ENCODE measurements around the gene MEF2A.

Gene MEF2A

DNA sequence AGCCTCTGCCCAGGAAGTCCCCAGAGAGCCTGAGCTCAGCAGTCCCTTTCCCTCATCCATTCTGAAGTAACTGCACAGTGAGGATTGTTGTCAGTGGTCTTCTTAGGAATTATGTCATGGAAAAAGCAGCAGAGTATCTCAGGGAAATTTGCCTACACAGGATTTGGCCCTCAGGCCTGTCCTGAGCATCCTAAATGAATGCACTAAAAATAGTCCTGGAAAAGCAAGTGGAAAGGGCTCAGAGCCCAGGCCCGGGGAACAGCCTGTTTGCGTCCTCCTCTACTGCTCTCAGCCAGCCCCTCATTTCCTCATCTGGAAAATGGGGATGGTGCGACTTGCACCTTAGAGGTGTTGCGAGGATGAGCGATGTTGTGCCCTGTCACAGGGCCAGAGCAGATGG, 145.8 kb downstream of the MEF2A start:
- H3K27me3 Mint-ChIP-seq = no peaks in the 10 kb centered on the region
- H3K4me1 Mint-ChIP-seq = peaks cover 41% of the 10 kb centered on the region
- H3K9me3 Mint-ChIP-seq = no peaks in the 10 kb centered on the region
- DNase-seq = no peak
- peak overlapping the region in 1 of 2 donors; percentile 45 for H3K27ac Mint-ChIP-seq
- no peak for ATAC-seq
- H3K4me3 Mint-ChIP-seq = peak overlapping the region in 1 of 2 donors; percentile 14

DNA sequence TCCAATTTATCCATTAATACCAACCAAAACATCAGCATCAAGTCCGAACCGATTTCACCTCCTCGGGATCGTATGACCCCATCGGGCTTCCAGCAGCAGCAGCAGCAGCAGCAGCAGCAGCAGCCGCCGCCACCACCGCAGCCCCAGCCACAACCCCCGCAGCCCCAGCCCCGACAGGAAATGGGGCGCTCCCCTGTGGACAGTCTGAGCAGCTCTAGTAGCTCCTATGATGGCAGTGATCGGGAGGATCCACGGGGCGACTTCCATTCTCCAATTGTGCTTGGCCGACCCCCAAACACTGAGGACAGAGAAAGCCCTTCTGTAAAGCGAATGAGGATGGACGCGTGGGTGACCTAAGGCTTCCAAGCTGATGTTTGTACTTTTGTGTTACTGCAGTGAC, 146.6 kb downstream of the MEF2A start:
- H3K9me3 Mint-ChIP-seq = no peaks in the 10 kb centered on the region
- H3K27ac Mint-ChIP-seq = no peak overlapping the region
- H3K4me1 Mint-ChIP-seq = peaks cover 37% of the 10 kb centered on the region

DNA sequence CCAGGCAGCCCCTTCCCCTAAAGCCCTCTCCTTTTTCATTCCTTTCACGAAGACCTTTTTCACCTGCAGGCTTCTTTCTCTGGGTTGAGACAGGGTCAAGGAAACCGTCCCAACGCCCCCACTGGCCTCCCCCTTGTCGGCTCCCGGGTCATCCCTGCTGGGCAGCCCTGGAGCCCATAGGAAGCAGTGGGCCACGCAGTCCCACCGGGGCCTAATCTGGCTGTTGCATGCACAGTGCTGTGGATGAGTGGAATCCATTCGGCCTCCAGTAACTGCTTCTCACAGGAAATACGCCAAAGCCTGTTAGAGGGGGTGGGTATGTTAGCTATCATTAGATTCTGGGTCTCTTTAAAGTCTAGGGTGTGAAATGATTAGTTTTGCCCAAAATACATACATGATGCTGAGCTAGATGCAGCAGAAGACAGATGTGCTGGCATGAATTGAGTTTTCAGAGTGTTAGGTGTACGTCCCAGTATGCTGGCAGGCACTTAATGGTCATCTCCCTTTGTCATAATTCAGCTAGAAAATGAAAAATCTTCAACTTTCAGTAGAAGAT, 150.8 kb downstream of the MEF2A start:
- ATAC-seq = no peak
- no peaks in the 10 kb centered on the region for H3K9me3 Mint-ChIP-seq
- peak overlapping the region in 1 of 2 donors; percentile 56 for H3K27ac Mint-ChIP-seq
- H3K4me1 Mint-ChIP-seq = peaks cover 59% of the 10 kb centered on the region
- no peak overlapping the region for H3K4me3 Mint-ChIP-seq
- no peaks in the 10 kb centered on the region for H3K27me3 Mint-ChIP-seq
- DNase-seq = no peak

More for the DNA sequence above, 146.6 kb downstream of the MEF2A start:
- Mint-ChIP-seq H3K27me3 (no peaks in the 10 kb centered on the region), H3K4me3 (peak overlapping the region in 1 of 2 donors; percentile 7)
- DNase-seq = peak in 1 of 2 donors; percentile 18
- ATAC-seq = peak; percentile 19

DNA sequence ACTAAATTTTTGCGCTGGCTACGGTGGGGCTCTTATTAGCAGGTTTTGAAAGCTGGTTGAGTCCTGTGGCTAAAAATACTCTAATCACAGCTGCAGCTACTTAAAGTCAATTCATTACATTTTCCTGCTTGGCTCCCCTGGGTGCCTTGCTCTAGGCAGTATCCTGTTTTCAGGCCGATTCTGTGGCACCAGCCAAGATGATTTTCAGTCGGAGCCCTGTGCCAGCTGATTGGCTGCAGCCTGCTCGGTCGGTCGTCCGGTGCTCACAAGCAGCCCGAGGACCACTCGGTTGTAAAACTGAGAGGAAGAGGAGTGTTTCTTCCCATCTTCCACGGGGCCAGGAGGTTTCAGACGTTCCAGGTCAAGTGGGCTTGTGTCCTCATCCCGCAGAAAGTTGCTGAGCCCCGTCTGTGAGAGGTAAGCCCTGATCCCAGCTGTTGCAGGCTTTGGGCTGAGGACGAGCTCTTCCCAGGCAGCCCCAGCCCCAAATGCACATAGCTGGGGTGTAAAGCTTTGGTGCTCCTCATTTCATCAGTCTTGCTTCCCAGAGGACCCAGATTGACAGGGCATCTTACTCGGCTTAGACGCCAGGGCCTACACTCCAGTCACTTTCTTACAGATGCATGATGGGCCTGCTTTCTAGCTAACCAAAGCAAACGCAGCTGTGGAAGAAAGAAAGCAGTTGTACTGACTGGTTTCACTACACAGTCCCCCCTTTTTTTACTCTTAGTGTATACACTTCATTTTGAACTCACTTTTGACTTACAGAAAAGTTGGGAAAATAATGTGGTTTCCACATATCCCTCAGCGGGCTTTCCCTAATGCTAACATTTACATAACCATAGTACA, 151.6 kb downstream of the MEF2A start:
- DNase-seq = peak in 1 of 2 donors; percentile 12
- H3K27me3 Mint-ChIP-seq = no peaks in the 10 kb centered on the region
- H3K9me3 Mint-ChIP-seq = no peaks in the 10 kb centered on the region
- H3K4me1 Mint-ChIP-seq = peaks cover 54% of the 10 kb centered on the region
- no peak overlapping the region for H3K27ac Mint-ChIP-seq
- peak; percentile 55 for ATAC-seq
- no peak overlapping the region for H3K4me3 Mint-ChIP-seq

DNA sequence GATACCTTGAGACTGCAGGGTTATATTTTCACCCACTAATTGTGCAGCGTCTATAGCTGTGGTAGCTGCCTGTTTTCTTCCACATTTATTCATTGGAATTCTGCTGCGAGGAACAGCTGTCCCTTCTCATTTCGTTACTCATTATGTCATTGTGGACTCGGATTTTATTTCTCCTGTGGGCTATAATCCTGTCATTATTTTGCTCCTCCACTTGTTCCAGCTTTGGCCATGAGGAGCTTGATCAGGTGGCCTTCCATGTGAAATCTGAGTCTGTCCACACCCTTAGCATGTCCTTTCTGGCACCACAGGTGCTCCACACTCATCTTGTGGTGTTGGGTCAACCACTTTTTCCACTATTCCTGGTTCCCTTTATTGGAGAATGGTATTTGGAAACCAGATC, 152.6 kb downstream of the MEF2A start:
- Mint-ChIP-seq H3K4me1 (peaks cover 49% of the 10 kb centered on the region), H3K4me3 (no peak overlapping the region), H3K27ac (no peak overlapping the region), H3K27me3 (no peaks in the 10 kb centered on the region), H3K9me3 (no peaks in the 10 kb centered on the region)
- ATAC-seq = no peak
- DNase-seq = no peak

DNA sequence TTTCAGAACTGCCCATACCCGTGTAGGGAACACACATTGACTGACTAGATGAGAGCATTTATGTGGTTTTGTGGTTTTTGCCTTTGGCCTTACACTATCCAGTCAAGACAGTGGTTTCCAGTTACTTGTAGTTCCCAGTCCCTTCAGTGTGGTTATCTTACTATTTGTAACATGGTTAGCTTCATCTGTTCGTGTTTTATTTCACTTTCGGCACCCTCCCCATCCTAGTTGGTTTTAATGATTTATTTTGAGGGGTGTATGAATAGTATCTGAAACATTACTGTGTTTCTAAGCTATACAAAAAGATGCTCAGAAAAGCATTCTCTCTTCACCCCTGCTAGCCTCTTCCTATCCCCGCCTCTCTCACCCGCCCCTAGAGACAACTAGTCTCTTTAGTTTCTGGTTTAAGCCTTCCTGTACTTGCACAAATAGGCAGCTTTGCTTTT, 153.3 kb downstream of the MEF2A start:
- peak; percentile 81 for ATAC-seq
- Mint-ChIP-seq H3K4me1 (peaks cover 49% of the 10 kb centered on the region), H3K4me3 (peak overlapping the region; percentile 14 to 66), H3K27me3 (no peaks in the 10 kb centered on the region), H3K27ac (no peak overlapping the region), H3K9me3 (no peaks in the 10 kb centered on the region)
- DNase-seq = no peak

DNA sequence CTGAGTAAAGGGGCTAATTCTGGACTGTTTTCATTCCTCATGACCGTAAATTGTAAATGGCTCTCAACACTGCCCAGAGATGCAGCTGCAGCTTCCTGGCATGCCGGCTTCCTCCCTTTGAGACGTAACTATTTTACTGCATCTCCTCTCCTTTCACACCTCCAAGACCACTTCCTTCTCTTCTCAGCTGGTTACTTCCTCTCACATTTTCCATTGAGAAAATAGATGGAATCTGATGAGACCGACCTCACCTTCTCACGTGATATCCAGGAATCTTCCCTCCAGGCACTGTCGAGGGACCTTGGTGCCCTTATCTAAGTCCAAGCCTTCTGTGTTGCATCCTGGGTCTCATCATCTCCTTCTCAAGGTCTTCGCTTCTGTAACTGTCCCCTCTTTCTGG, 154.7 kb downstream of the MEF2A start:
- H3K9me3 Mint-ChIP-seq = no peaks in the 10 kb centered on the region
- peaks cover 49% of the 10 kb centered on the region for H3K4me1 Mint-ChIP-seq
- peak overlapping the region; percentile 66 to 77 for H3K4me3 Mint-ChIP-seq
- peak; percentile 50 for ATAC-seq
- H3K27ac Mint-ChIP-seq = peak overlapping the region; percentile 55 to 91
- no peaks in the 10 kb centered on the region for H3K27me3 Mint-ChIP-seq
- DNase-seq = peak in 1 of 2 donors; percentile 28

DNA sequence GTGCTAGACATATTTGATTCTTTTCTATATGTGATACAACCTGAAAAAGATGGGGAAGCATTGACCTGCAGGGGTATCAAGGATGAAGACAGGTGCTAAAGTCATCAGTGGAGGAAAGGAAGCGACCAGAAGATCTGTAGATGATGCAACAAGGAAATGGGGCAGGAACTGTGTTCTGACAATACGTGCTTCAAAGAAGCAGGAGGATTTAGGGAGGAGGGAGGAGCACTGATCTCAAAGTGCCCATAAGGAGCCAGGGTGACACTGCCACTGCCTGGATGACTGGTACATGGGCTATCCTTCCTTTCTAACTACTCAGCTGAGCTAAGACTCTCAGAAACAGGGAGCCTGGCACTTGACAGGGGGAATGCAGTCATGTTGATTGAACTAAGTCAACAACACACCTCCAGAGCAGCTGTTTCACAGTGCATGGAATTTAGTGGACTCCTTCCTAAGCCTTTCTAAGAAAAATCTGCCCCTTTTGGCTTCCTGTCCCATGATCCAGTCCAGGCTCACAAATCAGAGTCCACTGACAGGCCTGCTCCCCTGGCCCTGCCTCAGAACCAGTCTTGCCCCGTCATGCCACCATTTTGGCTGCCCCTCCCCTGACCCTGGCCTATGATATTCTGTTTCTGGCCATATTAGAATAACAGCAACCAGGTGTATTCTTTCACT, 155.5 kb downstream of the MEF2A start:
- H3K4me3 Mint-ChIP-seq = peak overlapping the region; percentile 66 to 77
- peak overlapping the region; percentile 55 to 91 for H3K27ac Mint-ChIP-seq
- no peaks in the 10 kb centered on the region for H3K27me3 Mint-ChIP-seq
- ATAC-seq (peak; percentile 32), DNase-seq (peak in 1 of 2 donors; percentile 15)
- no peaks in the 10 kb centered on the region for H3K9me3 Mint-ChIP-seq
- H3K4me1 Mint-ChIP-seq = peaks cover 49% of the 10 kb centered on the region

DNA sequence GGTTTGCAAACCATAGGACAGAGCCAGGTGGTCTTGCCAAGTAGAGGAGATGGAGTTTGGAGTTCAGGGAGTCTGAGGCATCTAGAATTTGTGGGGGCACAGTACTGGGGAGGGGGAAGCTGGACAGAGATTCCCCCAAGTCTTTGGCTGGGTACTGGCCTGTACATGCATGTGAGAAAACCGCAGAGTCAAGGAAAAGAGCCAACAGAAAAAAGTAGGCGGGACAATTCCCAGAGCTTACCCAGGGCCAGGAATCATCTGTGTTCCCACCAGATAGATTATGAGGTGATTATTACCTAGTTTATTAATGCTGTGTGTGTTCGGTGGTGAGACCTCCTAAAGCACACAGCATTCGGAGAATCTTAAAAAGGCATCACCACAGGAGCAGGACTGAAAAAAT, 156.1 kb downstream of the MEF2A start:
- Mint-ChIP-seq H3K4me3 (no peak overlapping the region), H3K9me3 (no peaks in the 10 kb centered on the region), H3K4me1 (peaks cover 49% of the 10 kb centered on the region), H3K27ac (peak overlapping the region; percentile 55 to 80), H3K27me3 (no peaks in the 10 kb centered on the region)
- ATAC-seq = no peak
- DNase-seq = no peak

DNA sequence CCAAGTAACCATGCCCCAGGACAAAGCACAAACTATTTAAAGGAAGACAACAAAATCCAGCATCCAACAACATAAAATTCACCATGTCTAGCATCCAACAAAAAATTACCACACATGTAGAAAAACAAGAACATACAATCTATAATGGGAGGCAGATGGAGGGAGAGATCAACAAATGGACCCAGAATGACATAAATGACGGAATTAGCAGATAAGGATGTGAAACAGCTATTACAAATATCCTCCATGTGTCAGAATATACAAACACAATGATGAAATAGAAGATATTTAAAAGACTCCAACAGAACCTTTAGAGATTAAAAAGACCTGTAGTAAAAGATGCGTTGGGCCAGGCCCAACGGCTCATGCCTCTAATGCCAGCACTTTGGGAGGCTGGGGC, 156.6 kb downstream of the MEF2A start:
- Mint-ChIP-seq H3K4me3 (no peak overlapping the region), H3K27me3 (no peaks in the 10 kb centered on the region), H3K4me1 (peaks cover 45% of the 10 kb centered on the region), H3K9me3 (no peaks in the 10 kb centered on the region), H3K27ac (no peak overlapping the region)
- ATAC-seq = no peak
- DNase-seq = no peak

DNA sequence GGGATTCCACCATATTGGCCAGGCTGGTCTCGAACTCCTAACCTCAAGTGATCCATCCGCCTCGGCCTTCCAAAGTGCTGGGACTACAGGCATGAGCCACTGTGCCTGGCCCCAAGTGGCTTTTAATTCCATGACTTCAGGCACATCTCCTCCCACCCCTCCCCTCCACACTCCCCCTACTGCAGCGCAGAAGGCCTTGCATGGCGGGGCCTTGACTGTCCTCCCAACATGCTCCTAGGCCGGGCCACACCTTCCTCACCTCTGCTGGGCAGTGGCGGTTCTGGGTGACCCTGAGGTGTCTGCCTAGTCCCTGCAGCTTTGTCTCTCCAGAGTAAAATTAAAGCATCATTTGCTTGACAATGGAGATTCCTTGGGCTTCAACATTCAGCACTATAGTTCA, 160.5 kb downstream of the MEF2A start:
- Mint-ChIP-seq H3K4me1 (peaks cover 11% of the 10 kb centered on the region), H3K9me3 (no peaks in the 10 kb centered on the region), H3K27me3 (no peaks in the 10 kb centered on the region), H3K4me3 (no peak overlapping the region), H3K27ac (no peak overlapping the region)
- no peak for DNase-seq
- ATAC-seq = no peak

DNA sequence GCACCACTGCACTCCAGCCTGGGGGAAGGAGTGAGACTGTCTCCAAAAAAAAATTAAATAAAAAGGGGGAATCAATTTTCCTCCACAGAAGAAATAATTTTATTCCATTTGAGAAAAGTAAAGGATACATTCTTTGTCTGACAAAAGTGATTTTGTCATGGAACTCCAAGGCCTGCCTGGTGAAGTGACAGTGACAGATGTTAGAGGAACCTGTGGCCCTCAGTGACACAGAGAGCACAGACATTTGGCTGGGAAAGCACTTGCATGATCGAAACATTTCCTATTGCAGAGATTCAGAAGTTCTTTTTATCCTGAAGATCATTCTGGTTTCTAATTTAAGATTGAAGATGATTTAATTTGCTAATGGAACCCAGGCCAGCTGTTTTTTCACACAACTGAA, 161.5 kb downstream of the MEF2A start:
- Mint-ChIP-seq H3K4me3 (no peak overlapping the region), H3K27me3 (no peaks in the 10 kb centered on the region), H3K27ac (no peak overlapping the region), H3K9me3 (no peaks in the 10 kb centered on the region), H3K4me1 (peaks cover 13% of the 10 kb centered on the region)
- no peak for ATAC-seq
- no peak for DNase-seq

DNA sequence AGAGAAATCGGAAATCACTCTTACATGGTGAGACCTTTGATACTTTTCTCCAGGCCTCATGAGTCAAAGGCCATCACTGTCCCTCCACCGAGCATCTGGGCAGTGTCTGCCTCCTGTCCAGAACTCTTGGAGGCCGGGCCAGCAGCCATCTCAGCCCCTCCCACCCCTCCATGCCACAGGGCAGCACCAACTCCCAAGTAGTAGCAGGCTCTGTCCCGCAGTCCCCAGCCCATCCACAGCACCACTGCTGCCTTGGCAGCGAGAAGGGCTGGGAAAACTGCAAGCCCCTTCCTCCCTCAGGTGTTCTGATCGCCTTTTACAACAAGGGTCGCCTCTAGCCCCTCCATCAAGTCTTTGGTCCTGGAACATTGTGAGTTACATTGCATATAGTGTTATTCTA, 161.9 kb downstream of the MEF2A start:
- DNase-seq = no peak
- Mint-ChIP-seq H3K9me3 (no peaks in the 10 kb centered on the region), H3K4me1 (peaks cover 14% of the 10 kb centered on the region), H3K27ac (no peak overlapping the region), H3K27me3 (no peaks in the 10 kb centered on the region), H3K4me3 (no peak overlapping the region)
- ATAC-seq = no peak

DNA sequence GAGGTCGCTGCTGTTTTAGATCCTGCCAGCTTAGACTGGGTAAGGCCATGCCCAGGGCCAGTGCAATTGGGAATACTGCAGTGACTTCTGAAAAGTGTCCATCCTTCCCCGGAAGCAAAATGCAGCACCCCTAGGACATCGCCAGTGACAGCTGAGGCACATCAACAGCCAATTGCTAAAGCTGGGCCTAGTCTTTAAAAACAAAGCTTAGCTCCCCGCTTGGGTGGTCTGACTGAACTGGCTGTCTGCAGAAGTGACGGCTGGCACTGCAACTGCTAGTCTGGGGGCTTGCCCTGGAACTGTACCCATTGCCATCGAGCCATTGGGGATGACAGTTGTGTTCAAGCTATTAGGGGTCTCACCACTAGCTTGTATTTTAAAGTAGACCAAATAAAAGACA, 163.1 kb downstream of the MEF2A start:
- Mint-ChIP-seq H3K4me3 (no peak overlapping the region), H3K27ac (no peak overlapping the region), H3K4me1 (peaks cover 19% of the 10 kb centered on the region), H3K27me3 (no peaks in the 10 kb centered on the region), H3K9me3 (no peaks in the 10 kb centered on the region)
- DNase-seq (no peak), ATAC-seq (no peak)

DNA sequence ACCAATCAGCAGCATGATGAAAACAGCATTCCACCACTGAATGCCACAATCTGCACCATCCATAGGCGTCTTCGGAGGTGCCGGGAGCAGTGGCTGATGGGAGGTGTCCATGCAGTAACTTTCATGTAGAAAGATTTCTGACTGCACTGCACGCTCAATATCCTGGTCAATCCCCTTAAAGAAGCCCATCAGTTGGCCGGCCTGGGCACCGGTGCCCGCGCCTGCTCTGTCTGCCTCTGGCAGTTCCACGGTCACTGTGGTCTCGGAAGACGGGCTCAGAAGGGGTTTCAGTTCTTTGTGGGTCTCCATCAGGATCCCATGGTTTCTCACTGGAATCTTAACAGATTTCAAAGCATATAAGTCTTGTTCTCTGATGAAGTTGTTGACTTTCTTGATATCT, 163.5 kb downstream of the MEF2A start:
- no peak overlapping the region for H3K27ac Mint-ChIP-seq

DNA sequence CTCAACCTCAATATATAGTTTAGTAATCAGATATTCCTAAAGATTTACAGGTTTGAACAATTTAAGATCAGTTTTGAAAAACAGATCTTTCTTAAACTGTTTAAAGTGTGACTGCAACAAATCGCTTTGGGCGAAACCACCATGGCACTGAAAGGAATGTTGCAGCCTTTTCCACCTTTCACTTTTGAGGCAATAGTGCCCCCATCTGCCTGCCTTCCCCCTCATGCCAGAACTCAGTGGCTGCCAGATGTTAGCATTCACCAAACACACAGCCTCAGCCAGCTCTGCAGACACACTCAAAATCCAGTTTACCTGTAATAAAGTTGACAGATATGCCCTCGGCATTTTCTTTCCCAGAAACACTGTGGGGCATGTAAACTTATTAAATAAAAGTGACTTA, 164.1 kb downstream of the MEF2A start:
- no peaks in the 10 kb centered on the region for H3K9me3 Mint-ChIP-seq
- no peaks in the 10 kb centered on the region for H3K27me3 Mint-ChIP-seq
- no peak overlapping the region for H3K4me3 Mint-ChIP-seq
- ATAC-seq (no peak), DNase-seq (peak in 1 of 2 donors; percentile 14)
- no peak overlapping the region for H3K27ac Mint-ChIP-seq
- peaks cover 27% of the 10 kb centered on the region for H3K4me1 Mint-ChIP-seq

More for the DNA sequence above, 163.5 kb downstream of the MEF2A start:
- DNase-seq (no peak), ATAC-seq (no peak)
- no peaks in the 10 kb centered on the region for H3K9me3 Mint-ChIP-seq
- H3K27me3 Mint-ChIP-seq = no peaks in the 10 kb centered on the region
- H3K4me3 Mint-ChIP-seq = no peak overlapping the region
- H3K4me1 Mint-ChIP-seq = peaks cover 23% of the 10 kb centered on the region

Data from stimulated activated naive CD8-positive, alpha-beta T cell treated with anti-CD3 and anti-CD28 coated beads, Interleukin-15, amount 100 ng/mL, for 72 hours (primary cell).